T-helper 2 cell treated with Interferon-gamma antibody and Interleukin-4, amounts not matched to agents 5 μg/mL and 100 μg/mL, for 36 hours (primary cell): ENCODE data around the gene SHISAL1.

Experiments used
- DNase-seq: peaks from one replicate; pipeline ENCODE4 v3.0.0; 2021; ENCODE audit warnings: low spot score
- H3K27ac Mint-ChIP-seq: one replicate; pipeline ENCODE4 v1.8.0; 2021; ENCODE audit warnings: mild to moderate bottlenecking, mixed read lengths
- H3K27me3 Mint-ChIP-seq: one replicate; pipeline ENCODE4 v1.8.0; 2021; ENCODE audit warnings: low read depth, mixed read lengths
- H3K36me3 Mint-ChIP-seq: one replicate; pipeline ENCODE4 v1.8.0; 2021; ENCODE audit warnings: low read depth, mixed read lengths
- H3K4me1 Mint-ChIP-seq: one replicate; pipeline ENCODE4 v1.8.0; 2021; ENCODE audit warnings: low read depth, mixed read lengths
- H3K4me3 Mint-ChIP-seq: one replicate; pipeline ENCODE4 v1.8.0; 2022; ENCODE audit warnings: mild to moderate bottlenecking, moderate library complexity, mixed read lengths
- H3K9me3 Mint-ChIP-seq: one replicate; pipeline ENCODE4 v1.8.0; 2021; ENCODE audit warnings: mixed read lengths

The SHISAL1 gene

DNA sequence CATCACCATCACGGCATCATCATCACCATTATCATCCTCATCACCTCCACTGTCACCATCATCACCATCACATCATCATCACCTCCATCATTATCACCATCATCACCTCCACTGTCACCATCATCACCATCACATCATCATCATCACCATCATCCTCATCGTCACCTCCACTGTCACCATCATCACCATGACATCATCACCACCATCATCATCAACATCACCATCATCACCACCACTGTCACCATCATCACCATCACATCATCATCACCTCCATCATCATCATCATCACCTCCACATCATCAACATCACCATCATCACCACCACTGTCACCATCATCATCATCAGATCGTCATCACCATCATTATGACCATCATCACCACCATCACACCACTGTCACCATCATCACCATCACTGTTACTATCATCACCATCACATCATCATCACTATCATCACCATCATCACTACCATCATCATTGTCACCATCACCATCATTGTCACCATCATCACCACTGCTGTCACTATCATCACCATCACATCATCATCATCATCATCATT, 99.2 kb downstream of the SHISAL1 start:
- peaks cover 9% of the 10 kb centered on the region for H3K4me1 Mint-ChIP-seq

GRCh38 chr22:44212936-44213335, 99.8 kb downstream of the SHISAL1 start:
- Mint-ChIP-seq H3K27me3 (no peaks in the 10 kb centered on the region), H3K4me1 (peaks cover 9% of the 10 kb centered on the region), H3K27ac (no peak overlapping the region), H3K4me3 (no peak overlapping the region), H3K9me3 (peaks cover 12% of the 10 kb centered on the region), H3K36me3 (peaks cover 16% of the 10 kb centered on the region)
- no peak for DNase-seq

More for the DNA sequence above, 99.2 kb downstream of the SHISAL1 start:
- H3K27ac Mint-ChIP-seq: no peak overlapping the region
- peaks cover 12% of the 10 kb centered on the region for H3K9me3 Mint-ChIP-seq
- no peak for DNase-seq
- H3K36me3 Mint-ChIP-seq: peaks cover 16% of the 10 kb centered on the region
- H3K27me3 Mint-ChIP-seq: no peaks in the 10 kb centered on the region
- no peak overlapping the region for H3K4me3 Mint-ChIP-seq

DNA sequence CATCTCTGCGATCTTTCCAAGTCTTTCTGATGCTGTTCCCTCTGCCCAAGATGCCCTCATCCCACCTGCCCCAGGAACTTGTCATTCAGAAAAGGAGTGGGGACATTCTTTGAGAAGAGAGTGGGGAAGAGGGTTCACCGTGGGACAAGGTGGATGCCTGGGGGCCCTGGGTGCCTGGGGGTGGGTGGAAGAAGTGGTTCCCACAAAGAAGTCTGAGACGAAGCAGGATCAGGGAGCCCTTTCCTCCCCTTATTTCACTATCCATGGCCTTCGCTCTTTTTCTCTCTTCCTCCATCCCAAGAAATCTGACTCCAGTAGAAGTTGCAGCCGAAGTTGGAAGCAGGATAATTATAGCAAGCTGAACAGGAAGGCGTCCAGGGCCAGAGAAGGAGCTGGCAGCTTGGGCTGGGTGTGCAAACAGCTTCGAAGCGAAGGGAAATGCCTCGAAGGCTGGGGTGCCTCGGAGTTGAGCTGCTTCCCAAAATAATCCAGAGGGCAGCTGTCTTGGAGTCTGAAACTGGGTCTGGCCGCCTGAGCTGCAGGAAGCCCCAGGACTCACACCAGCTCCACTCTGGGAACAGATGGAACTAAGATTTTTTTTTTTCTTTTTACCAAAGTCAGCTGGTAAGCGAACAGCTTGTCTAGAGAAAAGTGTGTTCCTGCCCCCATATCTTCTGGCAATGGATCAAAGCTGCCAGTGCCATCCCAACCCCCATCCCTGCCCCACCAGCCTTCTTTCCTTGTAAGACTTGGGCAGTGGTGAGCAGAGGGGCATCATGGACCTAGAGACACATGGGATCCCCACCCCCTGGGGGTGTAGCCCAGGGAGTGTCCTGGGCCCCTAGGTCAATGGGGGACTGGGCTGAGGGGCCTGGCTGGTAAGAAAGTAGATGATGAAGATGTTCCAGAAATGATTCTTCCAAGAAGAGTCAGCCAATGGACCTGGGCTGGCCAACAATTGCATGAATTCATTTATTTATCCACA, 100.5 kb downstream of the SHISAL1 start:
- peaks cover 12% of the 10 kb centered on the region for H3K9me3 Mint-ChIP-seq
- peaks cover 9% of the 10 kb centered on the region for H3K4me1 Mint-ChIP-seq
- no peaks in the 10 kb centered on the region for H3K27me3 Mint-ChIP-seq
- H3K27ac Mint-ChIP-seq: no peak overlapping the region
- no peak for DNase-seq
- no peak overlapping the region for H3K4me3 Mint-ChIP-seq
- H3K36me3 Mint-ChIP-seq: peaks cover 16% of the 10 kb centered on the region

GRCh38 chr22:44211256-44211945, 101.3 kb downstream of the SHISAL1 start:
- DNase-seq: no peak
- Mint-ChIP-seq H3K27me3 (no peaks in the 10 kb centered on the region), H3K9me3 (peaks cover 12% of the 10 kb centered on the region), H3K27ac (no peak overlapping the region), H3K4me3 (no peak overlapping the region), H3K36me3 (peaks cover 16% of the 10 kb centered on the region), H3K4me1 (peaks cover 9% of the 10 kb centered on the region)

- H3K4me1 Mint-ChIP-seq: peaks cover 9% of the 10 kb centered on the region
- DNase-seq: no peak
- H3K9me3 Mint-ChIP-seq: peaks cover 9% of the 10 kb centered on the region
- H3K36me3 Mint-ChIP-seq: peaks cover 16% of the 10 kb centered on the region
- H3K4me3 Mint-ChIP-seq: no peak overlapping the region
- no peak overlapping the region for H3K27ac Mint-ChIP-seq
- no peaks in the 10 kb centered on the region for H3K27me3 Mint-ChIP-seq
Observed at GRCh38 chr22:44210722-44211121, 102.0 kb downstream of the SHISAL1 start.

- H3K4me3 Mint-ChIP-seq: no peak overlapping the region
- peaks cover 9% of the 10 kb centered on the region for H3K4me1 Mint-ChIP-seq
- H3K9me3 Mint-ChIP-seq: peaks cover 9% of the 10 kb centered on the region
- no peak overlapping the region for H3K27ac Mint-ChIP-seq
- no peak for DNase-seq
- peaks cover 21% of the 10 kb centered on the region for H3K36me3 Mint-ChIP-seq
- no peaks in the 10 kb centered on the region for H3K27me3 Mint-ChIP-seq
Observed at GRCh38 chr22:44209343-44209742, 103.4 kb downstream of the SHISAL1 start.

- H3K4me3 Mint-ChIP-seq: no peak overlapping the region
- no peaks in the 10 kb centered on the region for H3K27me3 Mint-ChIP-seq
- no peak overlapping the region for H3K27ac Mint-ChIP-seq
- H3K4me1 Mint-ChIP-seq: peaks cover 9% of the 10 kb centered on the region
- peaks cover 9% of the 10 kb centered on the region for H3K9me3 Mint-ChIP-seq
- DNase-seq: no peak
- peaks cover 28% of the 10 kb centered on the region for H3K36me3 Mint-ChIP-seq
Observed at GRCh38 chr22:44207981-44208317, 104.8 kb downstream of the SHISAL1 start.

DNA sequence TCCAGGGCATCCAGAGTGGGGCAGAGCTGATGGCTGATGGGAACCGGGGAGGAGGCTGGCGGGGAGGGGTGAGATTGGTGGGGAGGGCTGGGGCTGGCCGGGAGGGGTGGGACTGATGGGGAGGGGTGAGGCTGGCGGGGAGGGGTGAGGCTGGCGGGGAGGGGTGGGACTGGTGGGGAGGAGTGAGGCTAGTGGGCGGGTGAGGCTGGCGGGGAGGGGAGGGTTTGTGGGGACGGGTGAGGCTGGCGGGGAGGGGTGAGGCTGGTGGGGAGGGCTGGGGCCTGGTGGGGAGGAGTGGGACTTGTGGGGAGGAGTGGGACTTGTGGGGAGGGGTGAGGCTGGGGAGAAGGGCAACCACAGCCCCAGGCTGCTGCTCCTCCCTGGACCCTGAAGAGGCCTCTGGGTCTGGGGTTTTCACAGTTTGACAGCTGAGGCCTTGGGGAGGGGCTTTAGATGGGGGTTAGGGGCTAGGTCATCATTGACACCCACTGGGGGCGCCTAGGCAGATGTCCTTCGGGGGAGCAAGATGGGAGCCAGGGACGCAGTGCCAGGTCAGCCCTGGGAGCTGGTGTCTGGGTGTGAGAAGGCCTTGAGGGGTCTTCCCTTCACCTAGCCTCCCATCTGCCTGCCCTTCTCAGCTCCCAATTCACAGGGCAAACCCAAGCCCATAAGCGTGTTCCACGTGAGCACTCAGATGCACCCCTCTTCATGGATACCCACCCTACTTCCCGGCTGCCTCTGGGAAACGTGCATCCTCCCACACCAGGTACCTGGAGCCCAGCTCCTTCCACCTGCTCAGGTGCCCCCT, 105.4 kb downstream of the SHISAL1 start:
- H3K4me1 Mint-ChIP-seq: peaks cover 9% of the 10 kb centered on the region
- no peaks in the 10 kb centered on the region for H3K27me3 Mint-ChIP-seq
- H3K4me3 Mint-ChIP-seq: no peak overlapping the region
- no peak for DNase-seq
- H3K36me3 Mint-ChIP-seq: peaks cover 32% of the 10 kb centered on the region
- no peak overlapping the region for H3K27ac Mint-ChIP-seq
- H3K9me3 Mint-ChIP-seq: peaks cover 9% of the 10 kb centered on the region

DNA sequence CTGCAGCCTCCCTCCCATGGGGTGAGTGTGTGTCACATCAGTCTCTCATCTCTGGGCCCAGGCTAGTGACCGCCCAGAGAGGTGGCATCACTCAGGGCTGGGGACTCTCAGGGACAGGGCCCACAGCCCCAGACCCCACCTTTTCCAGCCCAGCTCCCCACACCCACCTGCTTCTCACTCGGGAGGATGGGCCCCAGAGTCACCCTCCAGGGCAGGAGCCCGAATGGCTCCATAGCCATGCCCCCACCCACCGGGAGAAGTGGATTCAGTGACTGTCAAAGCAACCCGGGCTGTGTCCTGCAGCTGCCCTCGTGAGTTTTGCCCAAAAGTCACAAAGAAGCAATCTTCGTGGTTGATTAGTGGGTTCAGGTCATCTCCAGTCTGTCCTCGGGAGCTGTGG, 106.1 kb downstream of the SHISAL1 start:
- H3K4me1 Mint-ChIP-seq: peaks cover 9% of the 10 kb centered on the region
- no peaks in the 10 kb centered on the region for H3K27me3 Mint-ChIP-seq
- H3K27ac Mint-ChIP-seq: no peak overlapping the region
- no peak overlapping the region for H3K4me3 Mint-ChIP-seq
- H3K9me3 Mint-ChIP-seq: peaks cover 9% of the 10 kb centered on the region
- H3K36me3 Mint-ChIP-seq: peaks cover 37% of the 10 kb centered on the region
- DNase-seq: no peak

GRCh38 chr22:44206330-44206645, 106.5 kb downstream of the SHISAL1 start:
- peaks cover 9% of the 10 kb centered on the region for H3K9me3 Mint-ChIP-seq
- peaks cover 9% of the 10 kb centered on the region for H3K4me1 Mint-ChIP-seq
- H3K27ac Mint-ChIP-seq: no peak overlapping the region
- no peak overlapping the region for H3K4me3 Mint-ChIP-seq
- DNase-seq: no peak
- H3K36me3 Mint-ChIP-seq: peaks cover 36% of the 10 kb centered on the region
- H3K27me3 Mint-ChIP-seq: no peaks in the 10 kb centered on the region

- no peak for DNase-seq
- H3K27ac Mint-ChIP-seq: no peak overlapping the region
Observed at GRCh38 chr22:44205516-44206329, 107.0 kb downstream of the SHISAL1 start.

GRCh38 chr22:44204739-44205515, 107.8 kb downstream of the SHISAL1 start:
- H3K27me3 Mint-ChIP-seq: no peaks in the 10 kb centered on the region
- no peak for DNase-seq
- no peak overlapping the region for H3K4me3 Mint-ChIP-seq
- peaks cover 9% of the 10 kb centered on the region for H3K9me3 Mint-ChIP-seq
- peaks cover 34% of the 10 kb centered on the region for H3K36me3 Mint-ChIP-seq
- H3K27ac Mint-ChIP-seq: no peak overlapping the region
- H3K4me1 Mint-ChIP-seq: peaks cover 17% of the 10 kb centered on the region

More at GRCh38 chr22:44205516-44206329, 107.0 kb downstream of the SHISAL1 start:
- no peak overlapping the region for H3K4me3 Mint-ChIP-seq
- peaks cover 13% of the 10 kb centered on the region for H3K4me1 Mint-ChIP-seq
- H3K27me3 Mint-ChIP-seq: no peaks in the 10 kb centered on the region
- H3K36me3 Mint-ChIP-seq: peaks cover 35% of the 10 kb centered on the region
- peaks cover 9% of the 10 kb centered on the region for H3K9me3 Mint-ChIP-seq
